Osteoblast (primary cell): ENCODE data around the gene ZNF385D. TPM values are rescaled to one million over a fixed set of nuclear protein-coding genes. Genes with fewer than 3 reads are reported as not detected.

ENCODE experiments used
- DNase-seq: peaks from one replicate; pipeline ENCODE4 v3.0.0; 2011; ENCODE audit warnings: low spot score, mixed read lengths; ENCODE audit not compliant: insufficient read length; ENCODE audit errors: missing footprints
- H2AFZ ChIP-seq: 2 replicates; pipeline ENCODE4 v1.6.0; 2011; ENCODE audit warnings: mild to moderate bottlenecking, low read length
- H3K27ac ChIP-seq: 2 replicates; pipeline ENCODE4 v1.5.1; 2011; ENCODE audit warnings: mild to moderate bottlenecking, low read depth, low read length, moderate library complexity
- H3K27me3 ChIP-seq: 2 replicates; pipeline ENCODE4 v1.6.0; 2012; ENCODE audit warnings: mild to moderate bottlenecking, control low read depth, inconsistent platforms, low read length, moderate library complexity; ENCODE audit not compliant: insufficient read depth
- H3K36me3 ChIP-seq: 2 replicates; pipeline ENCODE4 v1.5.1; 2011; ENCODE audit warnings: mild to moderate bottlenecking, low read length, control low read depth, moderate library complexity; ENCODE audit not compliant: insufficient read depth
- H3K4me1 ChIP-seq: 2 replicates; pipeline ENCODE4 v1.5.1; 2011; ENCODE audit warnings: mild to moderate bottlenecking, low read length, control low read depth, moderate library complexity; ENCODE audit not compliant: insufficient read depth
- H3K4me2 ChIP-seq: 2 replicates; pipeline ENCODE4 v1.6.0; 2011; ENCODE audit warnings: mild to moderate bottlenecking, low read length; ENCODE audit not compliant: insufficient read depth
- H3K4me3 ChIP-seq: fragments of 200-600 bp; sonication (generic); 3 replicates; pipeline ENCODE4 v1.5.1; 2012; ENCODE audit warnings: mild to moderate bottlenecking, low read length, inconsistent platforms; ENCODE audit not compliant: insufficient read depth
- H3K79me2 ChIP-seq: 2 replicates; pipeline ENCODE4 v1.6.0; 2012; ENCODE audit warnings: mild to moderate bottlenecking, low read length, control low read depth, inconsistent platforms; ENCODE audit not compliant: insufficient read depth
- H3K9me3 ChIP-seq: 2 replicates; pipeline ENCODE4 v1.5.1; 2011; ENCODE audit warnings: low read depth, low read length, control low read depth
- H4K20me1 ChIP-seq: 2 replicates; pipeline ENCODE4 v1.6.0; 2012; ENCODE audit warnings: mild to moderate bottlenecking, low read length, control low read depth; ENCODE audit not compliant: insufficient read depth
- total RNA-seq: library from RNA; depleted of rRNA; stranded (reverse); fragments of >200 nt; gene quantifications from 2 replicates; pipeline ENCODE4 v1.2.3, GENCODE V29; 2012
- TF ChIP-seq, protein P1 (sequence below): IDR thresholded peaks from 2 replicates; pipeline ENCODE4 v1.5.1; 2011; ENCODE audit warnings: mild to moderate bottlenecking, low read depth, low read length, moderate library complexity; ENCODE audit errors: extremely low read depth

The ZNF385D gene
- total RNA-seq, 1 donor: 2.5 TPM

DNA sequence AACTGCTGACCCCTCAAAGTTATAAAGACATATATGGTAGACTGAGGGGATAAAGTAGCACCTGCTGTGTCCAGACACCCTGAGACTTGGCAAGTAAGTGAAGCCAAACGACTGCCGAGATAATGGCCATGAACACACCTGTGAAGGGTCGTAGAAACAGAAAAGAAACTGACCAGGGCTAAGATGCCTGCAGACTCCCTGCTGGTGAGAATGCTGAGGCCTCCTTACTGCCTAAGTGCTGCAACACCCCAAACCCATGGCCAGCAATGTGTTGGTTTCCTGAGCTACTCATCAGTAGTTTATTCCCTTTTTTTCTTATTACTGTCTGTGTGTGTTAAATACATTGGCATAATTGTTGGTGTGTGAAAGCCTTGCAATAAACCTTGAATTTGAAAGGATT is 233.8 kb downstream of the ZNF385D start:
- H3K4me2 ChIP-seq: no peak overlapping the region
- H3K36me3 ChIP-seq: no peaks in the 10 kb centered on the region
- no peaks in the 10 kb centered on the region for H3K9me3 ChIP-seq
- no peak overlapping the region for H2AFZ ChIP-seq
- no peaks in the 10 kb centered on the region for H3K27me3 ChIP-seq
- no peak for DNase-seq
- TF ChIP-seq, protein P1, sequence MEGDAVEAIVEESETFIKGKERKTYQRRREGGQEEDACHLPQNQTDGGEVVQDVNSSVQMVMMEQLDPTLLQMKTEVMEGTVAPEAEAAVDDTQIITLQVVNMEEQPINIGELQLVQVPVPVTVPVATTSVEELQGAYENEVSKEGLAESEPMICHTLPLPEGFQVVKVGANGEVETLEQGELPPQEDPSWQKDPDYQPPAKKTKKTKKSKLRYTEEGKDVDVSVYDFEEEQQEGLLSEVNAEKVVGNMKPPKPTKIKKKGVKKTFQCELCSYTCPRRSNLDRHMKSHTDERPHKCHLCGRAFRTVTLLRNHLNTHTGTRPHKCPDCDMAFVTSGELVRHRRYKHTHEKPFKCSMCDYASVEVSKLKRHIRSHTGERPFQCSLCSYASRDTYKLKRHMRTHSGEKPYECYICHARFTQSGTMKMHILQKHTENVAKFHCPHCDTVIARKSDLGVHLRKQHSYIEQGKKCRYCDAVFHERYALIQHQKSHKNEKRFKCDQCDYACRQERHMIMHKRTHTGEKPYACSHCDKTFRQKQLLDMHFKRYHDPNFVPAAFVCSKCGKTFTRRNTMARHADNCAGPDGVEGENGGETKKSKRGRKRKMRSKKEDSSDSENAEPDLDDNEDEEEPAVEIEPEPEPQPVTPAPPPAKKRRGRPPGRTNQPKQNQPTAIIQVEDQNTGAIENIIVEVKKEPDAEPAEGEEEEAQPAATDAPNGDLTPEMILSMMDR: no peak
- no peaks in the 10 kb centered on the region for H3K4me1 ChIP-seq
- H3K27ac ChIP-seq: no peak overlapping the region
- H3K79me2 ChIP-seq: no peaks in the 10 kb centered on the region
- no peaks in the 10 kb centered on the region for H4K20me1 ChIP-seq
- no peak overlapping the region for H3K4me3 ChIP-seq

DNA sequence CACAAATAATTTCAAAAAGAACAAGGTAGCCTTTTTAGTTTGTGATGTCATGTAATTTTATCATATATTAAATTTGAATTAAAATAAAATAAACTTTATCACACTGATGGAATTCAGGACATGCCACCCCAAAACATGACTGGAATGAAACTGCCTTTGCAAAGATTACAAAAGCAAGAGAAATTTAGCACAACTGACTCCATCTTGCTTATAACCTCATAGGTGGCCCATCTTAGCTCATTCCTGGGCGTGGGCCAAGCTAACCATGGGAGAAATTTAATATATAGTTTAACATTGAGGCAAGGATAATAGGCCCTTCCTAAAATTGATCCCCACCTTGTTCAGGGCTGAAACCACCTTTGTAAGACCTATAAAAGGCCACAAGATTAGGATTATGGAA is 235.6 kb downstream of the ZNF385D start:
- Histone ChIP-seq H3K4me1 (no peaks in the 10 kb centered on the region), H3K4me2 (no peak overlapping the region), H3K79me2 (no peaks in the 10 kb centered on the region), H3K27me3 (no peaks in the 10 kb centered on the region), H3K4me3 (no peak overlapping the region), H4K20me1 (no peaks in the 10 kb centered on the region), H2AFZ (no peak overlapping the region), H3K9me3 (peaks cover 3% of the 10 kb centered on the region), H3K27ac (no peak overlapping the region), H3K36me3 (no peaks in the 10 kb centered on the region)
- DNase-seq: no peak
- TF ChIP-seq, protein P1: no peak

DNA sequence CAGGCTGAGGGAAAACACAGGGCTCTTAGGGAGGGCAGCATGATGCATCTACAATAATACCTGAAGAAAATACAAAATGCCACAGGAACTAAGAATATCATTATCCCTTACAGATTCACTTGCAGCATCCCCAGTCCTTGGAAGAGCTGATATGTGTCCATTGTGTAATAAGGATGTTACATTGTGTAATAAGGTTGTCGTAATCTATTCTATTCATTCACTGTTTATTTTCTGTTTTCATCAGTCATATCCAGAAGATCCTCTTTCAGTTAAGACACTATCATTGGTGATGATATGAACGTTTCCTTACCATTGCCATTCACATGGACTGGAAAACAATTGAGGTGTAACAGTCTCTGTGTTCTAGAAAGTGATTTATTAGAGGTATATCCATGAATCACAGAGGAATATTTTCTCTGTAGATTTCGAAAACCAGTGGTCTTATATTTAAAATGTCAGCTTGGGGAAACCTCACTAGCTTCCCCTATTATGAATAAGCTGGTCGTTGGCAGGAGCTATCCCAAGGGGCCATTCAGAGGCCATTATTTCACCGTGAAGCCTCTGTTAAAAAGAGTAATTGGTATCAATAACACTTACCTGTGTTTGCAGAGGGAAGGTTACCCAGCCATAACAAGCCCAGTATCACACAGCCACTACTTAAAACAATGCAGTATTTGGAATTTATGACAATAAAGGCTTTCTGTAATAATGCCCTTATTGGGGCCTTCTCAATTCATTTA is 241.1 kb downstream of the ZNF385D start:
- TF ChIP-seq, protein P1: no peak
- H3K4me2 ChIP-seq: no peak overlapping the region
- no peaks in the 10 kb centered on the region for H3K4me1 ChIP-seq
- H3K9me3 ChIP-seq: peaks cover 3% of the 10 kb centered on the region
- H4K20me1 ChIP-seq: no peaks in the 10 kb centered on the region
- no peak overlapping the region for H3K27ac ChIP-seq
- no peak overlapping the region for H2AFZ ChIP-seq
- DNase-seq: no peak
- H3K4me3 ChIP-seq: no peak overlapping the region
- no peaks in the 10 kb centered on the region for H3K27me3 ChIP-seq
- H3K79me2 ChIP-seq: no peaks in the 10 kb centered on the region
- no peaks in the 10 kb centered on the region for H3K36me3 ChIP-seq

DNA sequence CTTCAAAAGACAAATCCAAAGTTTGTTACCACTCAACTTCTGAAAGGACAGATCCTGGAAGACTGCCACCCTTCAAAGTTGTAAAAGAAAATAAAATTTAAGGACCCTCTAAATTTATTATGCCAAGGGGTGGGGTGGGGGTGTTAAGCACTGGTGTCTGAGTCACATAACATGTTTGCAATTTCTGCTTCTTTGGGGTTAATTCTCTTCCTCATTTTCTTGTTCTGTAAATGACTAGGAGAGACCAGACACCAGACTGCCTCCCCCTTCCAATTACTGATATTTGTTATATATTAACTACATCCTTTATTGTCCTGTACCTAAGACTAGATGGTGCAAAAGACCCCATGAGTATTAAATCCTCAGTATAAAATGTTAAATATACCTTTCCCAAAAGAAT is 242.8 kb downstream of the ZNF385D start:
- Histone ChIP-seq H3K79me2 (no peaks in the 10 kb centered on the region), H4K20me1 (no peaks in the 10 kb centered on the region), H2AFZ (no peak overlapping the region), H3K4me1 (no peaks in the 10 kb centered on the region), H3K36me3 (no peaks in the 10 kb centered on the region), H3K4me3 (no peak overlapping the region), H3K27me3 (no peaks in the 10 kb centered on the region), H3K4me2 (no peak overlapping the region), H3K9me3 (peaks cover 3% of the 10 kb centered on the region), H3K27ac (no peak overlapping the region)
- DNase-seq: no peak
- TF ChIP-seq, protein P1: no peak
